ENCODE data around the gene CCDC178.

The CCDC178 gene

GRCh38 chr18:33334781-33335180, 105.7 kb downstream of the CCDC178 start:
- no peak overlapping the region for H3K27ac ChIP-seq (replicated peaks)

GRCh38 chr18:33330711-33331110, 109.8 kb downstream of the CCDC178 start:
- no peak overlapping the region for H3K27ac ChIP-seq (replicated peaks)
- no peaks in the 10 kb centered on the region for H3K27me3 ChIP-seq (ENCODE audit: insufficient read depth, poor library complexity, severe bottlenecking)
- no peak overlapping the region for H3K4me3 ChIP-seq (replicated peaks; ENCODE audit: insufficient read depth, low read length)
- TF ChIP-seq GABPA (IDR thresholded peaks at IDR 0.05; ENCODE audit: low read depth) = no peak
- TF ChIP-seq POLR2AphosphoS5 (IDR thresholded peaks at IDR 0.05; ENCODE audit: low read depth) = no peak
- no peak for TF ChIP-seq CTCF (IDR thresholded peaks at IDR 0.05; ENCODE audit: insufficient read depth, low read length)
- TF ChIP-seq REST (IDR thresholded peaks at IDR 0.05; ENCODE audit: insufficient replicate concordance, low read depth) = no peak
- no peak for TF ChIP-seq SPI1 (IDR thresholded peaks at IDR 0.05; ENCODE audit: borderline replicate concordance, low read depth)
- no peak for DNase-seq (ENCODE audit: low read depth in 1 of 2, low spot score in 1 of 2)

More at GRCh38 chr18:33334781-33335180, 105.7 kb downstream of the CCDC178 start:
- TF ChIP-seq REST (IDR thresholded peaks at IDR 0.05; ENCODE audit: insufficient replicate concordance, low read depth) (no peak), POLR2AphosphoS5 (IDR thresholded peaks at IDR 0.05; ENCODE audit: low read depth) (no peak), CTCF (IDR thresholded peaks at IDR 0.05; ENCODE audit: insufficient read depth, low read length) (no peak), GABPA (IDR thresholded peaks at IDR 0.05; ENCODE audit: low read depth) (no peak), SPI1 (IDR thresholded peaks at IDR 0.05; ENCODE audit: borderline replicate concordance, low read depth) (no peak)
- Histone ChIP-seq H3K4me3 (replicated peaks; ENCODE audit: insufficient read depth, low read length) (no peak overlapping the region), H3K27me3 (ENCODE audit: insufficient read depth, poor library complexity, severe bottlenecking) (no peaks in the 10 kb centered on the region)
- DNase-seq (ENCODE audit: low read depth in 1 of 2, low spot score in 1 of 2) = no peak

GRCh38 chr18:33326975-33327374, 113.5 kb downstream of the CCDC178 start:
- TF ChIP-seq REST (IDR thresholded peaks at IDR 0.05; ENCODE audit: insufficient replicate concordance, low read depth) = no peak
- Histone ChIP-seq H3K4me3 (replicated peaks; ENCODE audit: insufficient read depth, low read length) (no peak overlapping the region), H3K27me3 (ENCODE audit: insufficient read depth, poor library complexity, severe bottlenecking) (peaks cover 2% of the 10 kb centered on the region), H3K27ac (replicated peaks) (no peak overlapping the region)
- no peak for DNase-seq (ENCODE audit: low read depth in 1 of 2, low spot score in 1 of 2)

- Histone ChIP-seq H3K4me3 (replicated peaks; ENCODE audit: insufficient read depth, low read length) (no peak overlapping the region), H3K27ac (replicated peaks) (no peak overlapping the region), H3K27me3 (ENCODE audit: insufficient read depth, poor library complexity, severe bottlenecking) (no peaks in the 10 kb centered on the region)
- DNase-seq (ENCODE audit: low read depth in 1 of 2, low spot score in 1 of 2) = no peak
- no peak for TF ChIP-seq CTCF (IDR thresholded peaks at IDR 0.05; ENCODE audit: insufficient read depth, low read length)
- TF ChIP-seq POLR2AphosphoS5 (IDR thresholded peaks at IDR 0.05; ENCODE audit: low read depth) = no peak
- TF ChIP-seq GABPA (IDR thresholded peaks at IDR 0.05; ENCODE audit: low read depth) = no peak
- no peak for TF ChIP-seq REST (IDR thresholded peaks at IDR 0.05; ENCODE audit: insufficient replicate concordance, low read depth)
- no peak for TF ChIP-seq SPI1 (IDR thresholded peaks at IDR 0.05; ENCODE audit: borderline replicate concordance, low read depth)
Measured at GRCh38 chr18:33317640-33318039, 122.9 kb downstream of the CCDC178 start.

All from HL-60 (cell line).